Measurements from ENCODE around the gene POLH.
A peak's percentile ranks its signal among the peaks of the same experiment; 100 is the strongest.
"Not testable (repeated sequence)": the region's sequence is repeated elsewhere in the genome, so short reads cannot be mapped to it uniquely, and the experiment has no call there.

Gene POLH

GRCh38 chr6:43575772-43576551 lies at the start of gene POLH, which contains the start of gene XPO5:
Gene POLH, plus strand, starts transcription at chr6:43576185. Its CDS starts 6,135 bp downstream, at chr6:43582320.
Gene XPO5, minus strand, starts transcription at chr6:43576038. Its CDS starts 174 bp downstream, at chr6:43575864.
- DNase-seq (ENCODE audit: low read depth in 1 of 2, low spot score in 1 of 2): peak; percentile 78 to 89

GRCh38 chr6:43532201-43532600 lies 43.8 kb upstream of the POLH start:
- no peak for DNase-seq (ENCODE audit: low read depth in 1 of 2, low spot score in 1 of 2)

DNA sequence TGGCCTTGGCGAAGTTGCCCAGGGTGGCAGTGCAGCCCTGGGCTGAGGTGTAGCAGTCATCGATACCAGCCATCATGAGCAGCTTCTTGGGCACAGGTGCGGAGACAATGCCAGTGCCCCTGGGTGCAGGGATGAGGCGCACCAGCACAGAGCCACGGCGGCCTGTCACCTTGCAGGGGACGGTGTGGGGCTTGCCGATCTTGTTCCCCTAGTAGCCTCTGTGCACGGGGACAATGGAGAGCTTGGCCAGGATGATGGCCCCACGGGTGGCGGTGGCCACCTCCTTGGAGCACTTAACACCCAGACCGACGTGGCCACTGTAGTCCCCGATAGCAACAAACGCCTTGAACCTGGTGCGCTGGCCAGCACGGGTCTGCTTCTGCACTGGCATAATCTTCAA lies 37.0 kb upstream of the POLH start:
- not testable (repeated sequence) for DNase-seq (ENCODE audit: low read depth in 1 of 2, low spot score in 1 of 2)

- DNase-seq (ENCODE audit: low read depth in 1 of 2, low spot score in 1 of 2): not testable (repeated sequence)
These were observed 36.6 kb upstream of the POLH start for GRCh38 chr6:43539409-43539808.

GRCh38 chr6:43540507-43540906 lies 35.5 kb upstream of the POLH start:
- no peak for DNase-seq (ENCODE audit: low read depth in 1 of 2, low spot score in 1 of 2)

DNA sequence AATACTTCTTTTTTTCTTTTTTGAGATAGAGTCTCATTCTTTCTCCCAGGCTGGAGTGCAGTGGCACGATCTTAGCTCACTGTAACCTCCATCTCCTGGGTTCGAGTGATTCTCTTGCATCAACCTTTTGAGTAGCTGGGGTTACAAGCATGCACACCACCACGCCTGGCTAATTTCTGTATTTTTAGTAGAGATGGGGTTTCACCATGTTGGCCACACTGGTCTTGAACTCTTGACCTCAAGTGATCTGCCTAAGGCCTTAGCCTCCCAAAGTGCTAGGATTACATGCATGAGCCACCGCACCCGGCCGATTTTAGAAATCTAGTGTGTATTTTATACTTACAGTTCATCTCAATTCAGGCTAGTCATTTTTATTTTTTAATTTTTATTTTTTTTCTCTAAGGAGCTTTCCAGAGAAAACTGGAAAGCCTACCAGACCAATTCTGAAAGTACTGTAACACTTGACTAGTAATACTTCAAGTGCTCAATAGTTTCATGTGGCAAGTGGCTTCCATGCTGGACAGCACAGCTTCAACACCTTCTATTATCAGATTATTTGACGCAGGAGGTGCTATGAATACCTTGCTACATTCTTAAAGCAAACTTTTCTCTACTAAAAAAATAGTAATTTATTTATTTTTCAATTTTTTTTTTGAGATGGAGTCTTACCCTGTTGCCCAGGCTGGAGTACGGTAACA lies 34.1 kb upstream of the POLH start:
- no peak for DNase-seq (ENCODE audit: low read depth in 1 of 2, low spot score in 1 of 2)

- DNase-seq (ENCODE audit: low read depth in 1 of 2, low spot score in 1 of 2): no peak
These were observed 31.5 kb upstream of the POLH start for GRCh38 chr6:43544461-43544860.

GRCh38 chr6:43547222-43547621 lies 28.8 kb upstream of the POLH start:
- no peak for DNase-seq (ENCODE audit: low read depth in 1 of 2, low spot score in 1 of 2)

DNA sequence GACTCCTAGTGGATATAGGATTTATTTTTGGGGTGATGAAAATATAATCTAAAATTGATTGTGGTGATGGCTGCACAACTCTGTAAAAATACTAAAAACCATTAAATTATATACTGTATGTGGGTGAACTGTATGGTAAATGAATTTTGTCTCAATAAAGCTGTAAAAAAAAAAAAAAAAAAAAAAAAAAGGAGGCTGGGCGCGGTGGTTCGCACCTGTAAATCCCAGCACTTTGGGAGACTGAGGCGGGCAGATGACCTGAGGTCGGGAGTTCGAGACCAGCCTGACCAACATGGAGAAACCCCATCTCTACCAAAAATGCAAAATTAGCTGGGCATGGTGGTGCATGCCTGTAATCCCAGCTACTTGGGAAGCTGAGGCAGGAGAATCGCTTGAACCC lies 18.4 kb upstream of the POLH start:
- not testable (repeated sequence) for DNase-seq (ENCODE audit: low read depth in 1 of 2, low spot score in 1 of 2)

- DNase-seq (ENCODE audit: low read depth in 1 of 2, low spot score in 1 of 2): no peak
These were observed 16.7 kb upstream of the POLH start for GRCh38 chr6:43559328-43559727.

DNA sequence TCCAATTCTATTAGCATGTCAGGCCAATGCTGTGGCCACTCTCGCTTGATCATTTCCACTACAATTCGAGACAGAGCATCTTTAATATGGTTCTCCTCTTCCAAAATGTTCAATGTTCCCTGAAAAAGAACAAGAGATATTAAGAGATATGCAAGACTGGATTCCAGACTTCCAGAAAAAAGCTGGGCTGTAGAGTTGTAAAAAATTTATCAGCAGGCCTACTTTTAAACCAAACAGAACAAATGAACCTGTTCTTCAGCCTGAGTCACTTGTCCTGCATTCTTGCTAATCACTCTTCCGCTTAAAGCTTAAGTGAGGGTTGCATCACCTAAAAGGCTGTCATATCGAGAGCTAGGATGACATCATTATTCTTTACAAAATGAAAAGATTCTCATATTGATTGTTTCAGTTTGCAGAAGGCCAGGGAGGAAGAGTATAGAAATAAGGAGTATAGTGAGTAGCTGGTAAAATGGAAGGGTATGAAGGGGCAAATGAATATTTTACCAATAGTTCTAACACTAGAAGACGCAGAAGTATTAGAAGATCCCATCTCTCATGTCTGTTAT lies 5.0 kb upstream of the POLH start:
- DNase-seq (ENCODE audit: low read depth in 1 of 2, low spot score in 1 of 2): no peak

DNA sequence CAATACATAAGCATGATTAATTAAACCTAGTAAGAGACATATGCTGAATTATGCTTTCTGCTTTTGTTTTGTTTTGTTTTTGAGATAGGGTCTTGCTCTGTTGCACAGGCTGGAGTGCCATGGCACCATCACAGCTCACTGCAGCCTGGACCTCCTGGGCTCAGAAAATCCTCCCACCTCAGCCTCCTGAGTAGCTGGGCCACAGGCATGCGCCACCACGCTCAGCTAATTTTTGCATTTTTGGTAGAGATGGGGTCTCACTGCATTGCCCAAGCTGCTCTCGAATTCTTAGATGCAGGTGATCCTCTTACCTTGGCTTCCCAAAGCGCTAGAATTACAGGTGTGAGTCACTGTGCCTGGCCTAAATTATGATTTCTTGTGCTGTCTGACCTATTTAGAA lies 4.0 kb upstream of the POLH start:
- DNase-seq (ENCODE audit: low read depth in 1 of 2, low spot score in 1 of 2): no peak

DNA sequence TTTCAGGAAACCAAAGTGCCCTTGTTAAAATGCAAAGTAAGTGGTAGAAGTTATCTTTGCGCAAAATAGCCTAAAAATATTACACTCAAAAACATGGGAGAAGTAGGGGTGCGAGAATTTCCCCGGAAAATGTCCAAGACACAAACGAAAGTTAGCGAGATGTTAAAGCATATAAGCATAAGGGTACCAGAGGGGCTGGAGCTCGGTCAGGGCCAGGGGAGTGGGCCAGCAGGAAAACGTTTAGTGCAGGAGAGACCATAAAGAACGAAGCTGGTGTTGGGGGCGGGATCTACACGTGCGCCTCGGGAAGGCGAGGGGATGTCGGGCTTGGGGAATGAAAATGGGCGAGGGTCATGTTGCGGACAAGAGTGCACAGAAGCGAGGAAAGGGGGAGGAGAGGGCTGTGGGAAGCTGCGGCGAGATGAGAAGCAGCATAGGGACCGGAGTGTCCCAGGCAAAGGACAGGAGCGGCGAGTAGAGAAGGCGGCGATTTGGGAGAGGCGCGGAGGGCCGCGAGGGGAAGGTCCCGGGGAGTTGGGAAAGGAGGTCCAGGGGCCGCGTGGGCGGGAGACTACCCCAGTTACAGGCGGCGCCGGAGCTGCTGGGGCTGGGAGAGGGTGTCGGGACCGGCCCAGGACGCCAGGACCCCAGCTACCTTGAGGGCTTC lies 747 bp upstream of the POLH start:
- DNase-seq (ENCODE audit: low read depth in 1 of 2, low spot score in 1 of 2): no peak

DNA sequence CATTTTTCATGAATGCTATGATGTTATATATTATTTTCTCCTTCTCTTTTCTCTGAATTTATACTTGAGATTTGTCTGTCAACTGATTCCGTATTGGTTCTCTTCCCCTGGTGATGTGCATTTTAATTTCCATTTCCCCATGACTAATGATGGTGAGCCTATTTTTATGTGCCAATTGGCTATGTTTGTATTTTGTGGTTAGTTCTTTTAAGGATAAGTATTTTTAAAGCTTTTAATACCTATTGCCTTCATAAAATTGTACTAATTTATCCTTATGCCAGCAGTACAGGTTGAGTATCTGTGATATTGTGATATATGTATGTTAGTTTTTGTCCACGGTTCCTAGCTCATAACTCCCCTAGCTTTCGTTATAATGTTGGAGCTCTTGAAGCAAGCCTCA lies 2.8 kb downstream of the POLH start:
- no peak for DNase-seq (ENCODE audit: low read depth in 1 of 2, low spot score in 1 of 2)

- no peak for DNase-seq (ENCODE audit: low read depth in 1 of 2, low spot score in 1 of 2)
These were observed 3.2 kb downstream of the POLH start for GRCh38 chr6:43579171-43579570.

DNA sequence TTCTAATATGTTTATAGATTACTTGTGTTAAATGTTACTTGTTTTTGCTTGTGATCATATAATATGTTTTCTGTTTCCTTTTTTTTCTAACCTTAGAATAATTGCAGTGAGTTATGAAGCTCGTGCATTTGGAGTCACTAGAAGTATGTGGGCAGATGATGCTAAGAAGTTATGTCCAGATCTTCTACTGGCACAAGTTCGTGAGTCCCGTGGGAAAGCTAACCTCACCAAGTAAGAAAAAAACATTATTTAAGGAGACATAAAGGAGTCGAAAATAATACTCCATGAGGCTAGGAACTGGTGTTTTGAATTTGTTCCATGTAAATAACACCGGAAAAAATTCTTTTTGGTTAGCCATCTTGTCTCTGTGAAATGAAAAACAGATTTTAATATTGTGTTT lies 6.9 kb downstream of the POLH start:
- no peak for DNase-seq (ENCODE audit: low read depth in 1 of 2, low spot score in 1 of 2)

GRCh38 chr6:43584892-43585570 lies 9.0 kb downstream of the POLH start:
- no peak for DNase-seq (ENCODE audit: low read depth in 1 of 2, low spot score in 1 of 2)

DNA sequence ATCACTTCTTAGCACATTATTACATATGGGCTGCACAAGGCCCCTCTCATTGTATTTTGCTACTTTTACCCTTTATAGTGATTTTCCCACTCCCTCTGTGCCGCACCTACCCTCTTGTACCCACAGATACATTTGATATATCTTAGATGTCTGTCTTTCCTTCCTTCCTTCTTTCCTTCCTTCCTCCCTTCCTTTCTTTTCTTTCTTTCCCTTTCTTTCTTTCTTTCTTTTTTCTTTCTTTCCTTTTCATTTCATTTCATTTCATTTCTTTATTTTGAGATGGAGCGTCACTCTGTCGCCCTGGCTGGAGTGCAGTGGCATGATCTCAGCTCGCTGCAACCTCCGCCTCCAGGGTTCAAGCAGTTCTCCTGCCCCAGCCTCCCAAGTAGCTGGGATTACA lies 12.2 kb downstream of the POLH start:
- DNase-seq (ENCODE audit: low read depth in 1 of 2, low spot score in 1 of 2): no peak

DNA sequence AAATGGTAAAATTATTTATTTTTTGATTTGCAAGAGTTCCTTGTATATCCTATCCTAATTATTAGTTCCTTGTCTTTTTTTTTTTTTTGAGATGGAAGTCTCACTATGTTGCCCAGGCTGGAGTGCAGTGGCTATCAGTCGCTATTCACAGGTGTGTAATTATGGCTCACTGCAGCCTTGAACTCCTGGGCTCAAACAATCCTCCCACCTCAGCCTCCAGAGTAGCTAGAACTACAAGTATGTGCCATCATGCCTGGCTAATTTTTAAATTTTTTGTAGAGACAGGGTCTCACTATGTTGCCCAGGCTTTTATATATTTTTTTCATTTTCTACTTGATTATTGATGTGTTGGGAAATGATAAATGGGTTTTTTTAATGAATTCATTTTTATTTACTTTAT lies 13.6 kb downstream of the POLH start:
- DNase-seq (ENCODE audit: low read depth in 1 of 2, low spot score in 1 of 2): not testable (repeated sequence)

- DNase-seq (ENCODE audit: low read depth in 1 of 2, low spot score in 1 of 2): no peak
These were observed 18.0 kb downstream of the POLH start for GRCh38 chr6:43593938-43594337.

- DNase-seq (ENCODE audit: low read depth in 1 of 2, low spot score in 1 of 2): no peak
These were observed 24.6 kb downstream of the POLH start for GRCh38 chr6:43600595-43600994.

All from activated T-helper 1 cell treated with anti-CD3 and anti-CD28 coated beads, Interleukin-2, amount 50 U/mL, for 16 hours (primary cell).